T-helper 22 cell (primary cell): ENCODE results near the gene GPR179.
A peak's percentile ranks its signal among the peaks of the same experiment; 100 is the strongest.
"Not testable (repeated sequence)": the region's sequence is repeated elsewhere in the genome, so short reads cannot be mapped to it uniquely, and the experiment has no call there.

Source experiments
- DNase-seq: peaks from one replicate; pipeline ENCODE4 v3.0.0-alpha.2; 2020; ENCODE audit warnings: low read depth

GPR179 gene

GRCh38 chr17:38324141-38324697 lies 19.5 kb downstream of the GPR179 start:
- no peak for DNase-seq

- DNase-seq, result no peak
Observed at GRCh38 chr17:38322897-38323296, 20.9 kb downstream of the GPR179 start.

- peak; percentile 19 for DNase-seq
Observed at GRCh38 chr17:38322156-38322779, 21.5 kb downstream of the GPR179 start.

GRCh38 chr17:38320482-38320881 lies 23.3 kb downstream of the GPR179 start:
- DNase-seq, result no peak

- no peak for DNase-seq
Observed at GRCh38 chr17:38317081-38317480, 26.7 kb downstream of the GPR179 start.

GRCh38 chr17:38315497-38315896 lies 28.3 kb downstream of the GPR179 start:
- no peak for DNase-seq

- peak; percentile 89 for DNase-seq
Observed at GRCh38 chr17:38296834-38297517, 46.8 kb downstream of the GPR179 start, which contains the start of gene MRPL45. Gene MRPL45, plus strand, starts transcription at chr17:38297168. Its CDS starts 16 bp downstream, at chr17:38297184.

GRCh38 chr17:38295602-38296365 lies 48.0 kb downstream of the GPR179 start:
- not testable (repeated sequence) for DNase-seq

- not testable (repeated sequence) for DNase-seq
Observed at GRCh38 chr17:38289760-38290159, 54.0 kb downstream of the GPR179 start.

GRCh38 chr17:38288217-38288827 lies 55.4 kb downstream of the GPR179 start:
- not testable (repeated sequence) for DNase-seq

GRCh38 chr17:38286501-38287091 lies 57.2 kb downstream of the GPR179 start:
- not testable (repeated sequence) for DNase-seq

- not testable (repeated sequence) for DNase-seq
Observed at GRCh38 chr17:38285994-38286393, 57.8 kb downstream of the GPR179 start.
